Psoas muscle (tissue), 8 donors: ENCODE measurements around the gene KCTD2. TPM values are rescaled to one million over a fixed set of nuclear protein-coding genes. Genes with fewer than 3 reads are reported as not detected.

Source experiments
- ATAC-seq, 4 donors: fragments of 200-7000 bp; cut with Tn5 transposase; one replicate each; pipeline ENCODE4 v1.9.1; 2020; ENCODE audit warnings: moderate library complexity in 3 of 4, mild to moderate bottlenecking in 2 of 4
- DNase-seq, 2 donors: peaks; one replicate each; pipeline ENCODE4 v3.0.0-alpha.2; 2020
- H3K27ac ChIP-seq: fragments of 200-600 bp; one replicate; pipeline ENCODE4 v1.8.0; 2022
- H3K27me3 ChIP-seq, 3 donors: fragments of 200-600 bp in 1 of 3; one replicate each; pipeline versions ENCODE4 v1.6.1 to v1.8.0; 2013 to 2022; ENCODE audit warnings: low read length in 2 of 3, mild to moderate bottlenecking in 2 of 3, moderate library complexity in 1 of 3; ENCODE audit not compliant: insufficient read depth in 3 of 3
- H3K36me3 ChIP-seq, 2 donors: fragments of 200-600 bp in 1 of 2; one replicate each; pipeline versions ENCODE4 v1.6.1 to v1.8.0; 2013 to 2022; ENCODE audit warnings: low read depth in 1 of 2, mild to moderate bottlenecking in 1 of 2, moderate library complexity in 1 of 2; ENCODE audit not compliant: insufficient read depth in 1 of 2
- H3K4me1 ChIP-seq: fragments of 200-600 bp; one replicate; pipeline ENCODE4 v1.8.0; 2022
- H3K4me3 ChIP-seq: fragments of 200-600 bp; one replicate; pipeline ENCODE4 v1.8.0; 2022; ENCODE audit warnings: mild to moderate bottlenecking
- H3K9me3 ChIP-seq: fragments of 200-600 bp; one replicate; pipeline ENCODE4 v1.8.0; 2022
- WGBS, 3 donors: extraction: QIAGEN DNeasy Blood & Tissue Kit; methylation state at CpG; one replicate each; pipeline versions ENCODE4 v1.1.6 to v1.1.7; 2013; 5-methylcytosine and 5-hydroxymethylcytosine counted together
- intact Hi-C, 2 donors: fragments of 100-400 bp; cut with DNase I; formaldehyde crosslinking; loops; one replicate each; pipeline versions ENCODE4 v1.11.0 to v1.14.2; 2022
- polyA plus RNA-seq, 3 donors: library from polyadenylated mRNA; stranded (reverse); fragments of 200-250 nt; gene quantifications; one replicate each; pipeline ENCODE4 v1.2.3, GENCODE V29; 2013
- total RNA-seq, 4 donors: library from RNA; stranded (reverse); fragmentation: NEBNext Ultra II Directional in 2 of 4; extraction: Animal tissue kit (Norgen Biotek cat#: 25700) in 2 of 4; gene quantifications; one replicate each; pipeline versions ENCODE4 v1.2.1 to v1.2.4, GENCODE V29; 2021 to 2023
- TF ChIP-seq, protein P1 (sequence below): fragments of 200-600 bp; IDR thresholded peaks from one replicate; pipeline ENCODE4 v1.8.0; 2022; ENCODE audit warnings: antibody characterized with exemption
- donor health status: healthy with polysubstance abuse.
- donor health status: DM: no; HTN: no; CAD: no; lungs with moderate emphysema.
- donor health status: Bipolar disorder and iron deficiency.
- donor health status: healthy.
- donor health status: DM: yes; HTN: yes; CAD: no.
- donor health status: DM: no; HTN: no; CAD: no.
- donor health status: DM: no; HTN: no; CAD: no.
- donor health status: DM: yes; HTN: yes; CAD: no.

The KCTD2 gene
- total and polyA plus RNA-seq, 7 donors: 26.9 to 71.2 (median 34.5) TPM

GRCh38 chr17:75078284-75079022 is 31.4 kb downstream of the KCTD2 start:
- H3K9me3 ChIP-seq: no peaks in the 10 kb centered on the region
- H3K36me3 ChIP-seq: no peaks in the 10 kb centered on the region
- H3K27me3 ChIP-seq: no peaks in the 10 kb centered on the region
- TF ChIP-seq, protein P1, sequence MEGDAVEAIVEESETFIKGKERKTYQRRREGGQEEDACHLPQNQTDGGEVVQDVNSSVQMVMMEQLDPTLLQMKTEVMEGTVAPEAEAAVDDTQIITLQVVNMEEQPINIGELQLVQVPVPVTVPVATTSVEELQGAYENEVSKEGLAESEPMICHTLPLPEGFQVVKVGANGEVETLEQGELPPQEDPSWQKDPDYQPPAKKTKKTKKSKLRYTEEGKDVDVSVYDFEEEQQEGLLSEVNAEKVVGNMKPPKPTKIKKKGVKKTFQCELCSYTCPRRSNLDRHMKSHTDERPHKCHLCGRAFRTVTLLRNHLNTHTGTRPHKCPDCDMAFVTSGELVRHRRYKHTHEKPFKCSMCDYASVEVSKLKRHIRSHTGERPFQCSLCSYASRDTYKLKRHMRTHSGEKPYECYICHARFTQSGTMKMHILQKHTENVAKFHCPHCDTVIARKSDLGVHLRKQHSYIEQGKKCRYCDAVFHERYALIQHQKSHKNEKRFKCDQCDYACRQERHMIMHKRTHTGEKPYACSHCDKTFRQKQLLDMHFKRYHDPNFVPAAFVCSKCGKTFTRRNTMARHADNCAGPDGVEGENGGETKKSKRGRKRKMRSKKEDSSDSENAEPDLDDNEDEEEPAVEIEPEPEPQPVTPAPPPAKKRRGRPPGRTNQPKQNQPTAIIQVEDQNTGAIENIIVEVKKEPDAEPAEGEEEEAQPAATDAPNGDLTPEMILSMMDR: no peak
- intact Hi-C loops: no loop called here
- peak overlapping the region; percentile 68 for H3K4me3 ChIP-seq
- peaks cover 17% of the 10 kb centered on the region for H3K4me1 ChIP-seq
- peak in 1 of 4 donors; percentile 6 for ATAC-seq
- peak overlapping the region; percentile 82 for H3K27ac ChIP-seq
- DNase-seq: no peak
- WGBS, 3 donors: 63 to 69% (median 68%) methylated on average over 17 of the region's 17 CpGs

GRCh38 chr17:75079023-75079373 is 32.0 kb downstream of the KCTD2 start:
- 53 to 59% (median 54%) methylated on average over 8 of the region's 8 CpGs for WGBS, 3 donors
- DNase-seq (no peak), ATAC-seq (no peak)
- Histone ChIP-seq H3K36me3 (no peaks in the 10 kb centered on the region), H3K27ac (no peak overlapping the region), H3K4me1 (peaks cover 16% of the 10 kb centered on the region), H3K9me3 (no peaks in the 10 kb centered on the region), H3K4me3 (no peak overlapping the region), H3K27me3 (no peaks in the 10 kb centered on the region)
- intact Hi-C loops: no loop called here
- TF ChIP-seq, protein P1: no peak

DNA sequence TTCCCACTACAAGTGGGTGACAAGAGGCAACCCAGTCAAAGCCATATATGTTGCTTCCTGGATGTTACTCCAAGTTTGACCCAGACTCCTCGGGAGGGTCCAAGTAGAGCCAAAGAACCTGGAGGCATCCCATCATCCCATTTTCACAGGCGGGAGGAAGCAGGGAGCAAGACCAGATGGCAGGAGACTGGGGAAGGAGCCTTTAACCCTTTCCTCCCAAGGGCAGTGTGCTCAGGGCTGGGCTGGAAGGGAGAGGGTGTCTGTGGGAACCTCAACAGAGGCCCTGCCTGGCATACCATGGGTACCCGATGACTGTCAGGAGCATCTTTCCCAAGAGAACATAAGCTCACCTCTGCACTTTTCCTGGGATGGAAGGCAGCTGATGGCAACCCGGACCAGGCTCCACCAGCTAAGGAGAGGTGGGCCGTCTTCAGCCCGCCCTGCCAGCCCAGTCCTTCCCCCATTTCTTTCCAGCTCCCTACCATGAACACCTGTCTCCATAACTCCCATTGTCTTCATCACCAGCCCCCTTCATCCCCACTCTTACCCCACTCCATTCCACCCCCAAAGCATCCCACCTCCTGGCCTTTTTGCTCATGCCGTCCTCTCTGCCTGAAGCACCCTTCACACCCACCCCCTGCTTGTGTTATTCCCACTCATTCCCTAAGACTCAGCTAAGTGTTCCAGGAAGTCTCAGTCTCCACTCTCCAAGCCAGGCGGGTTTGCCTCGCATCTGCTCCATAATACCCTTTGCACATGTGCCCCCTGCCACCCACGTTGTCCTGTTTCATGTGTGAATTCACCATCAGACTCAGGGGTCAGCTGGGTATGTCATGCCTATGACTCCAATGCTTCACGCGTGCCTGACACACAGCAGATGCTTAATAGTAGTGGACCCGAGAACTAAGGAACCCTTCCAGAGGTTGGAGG is 34.9 kb downstream of the KCTD2 start:
- ATAC-seq (no peak), DNase-seq (no peak)
- WGBS, 3 donors: 63 to 73% (median 65%) methylated on average over 13 of the region's 13 CpGs
- Histone ChIP-seq H3K9me3 (no peaks in the 10 kb centered on the region), H3K27me3 (no peaks in the 10 kb centered on the region), H3K4me1 (peaks cover 13% of the 10 kb centered on the region), H3K36me3 (no peaks in the 10 kb centered on the region), H3K27ac (no peak overlapping the region), H3K4me3 (no peak overlapping the region)
- TF ChIP-seq, protein P1: no peak
- intact Hi-C loops: no loop called here

- 67 to 78% (median 74%) methylated on average over 6 of the region's 6 CpGs for WGBS, 3 donors
- intact Hi-C loops: no loop called here
- H3K9me3 ChIP-seq: no peaks in the 10 kb centered on the region
- H3K36me3 ChIP-seq: no peaks in the 10 kb centered on the region
- no peaks in the 10 kb centered on the region for H3K27me3 ChIP-seq
- no peak overlapping the region for H3K4me3 ChIP-seq
- H3K4me1 ChIP-seq: peaks cover 13% of the 10 kb centered on the region
- TF ChIP-seq, protein P1: no peak
- ATAC-seq (no peak), DNase-seq (no peak)
- H3K27ac ChIP-seq: no peak overlapping the region
These were observed 35.7 kb downstream of the KCTD2 start for GRCh38 chr17:75082683-75083082.
